Tibial nerve (tissue), 4 donors: ENCODE measurements around the gene MYO7A. TPM values are rescaled to one million over a fixed set of nuclear protein-coding genes. Genes with fewer than 3 reads are reported as not detected.

ENCODE experiments used
- DNase-seq, 2 donors: peaks; one replicate each; pipeline ENCODE4 v3.0.0-alpha.2; 2019; ENCODE audit warnings: low spot score in 2 of 2
- H3K27ac ChIP-seq, 4 donors: fragments of 200-600 bp; sonication (generic) in 3 of 4; one replicate each; pipeline ENCODE4 v1.5.1; 2017 to 2019; ENCODE audit warnings: mild to moderate bottlenecking in 1 of 4
- H3K27me3 ChIP-seq, 2 donors: fragments of 200-600 bp; sonication (generic) in 1 of 2; one replicate each; pipeline versions ENCODE4 v1.5.1 to v1.6.0; 2017 to 2019
- H3K36me3 ChIP-seq, 3 donors: fragments of 200-600 bp; sonication (generic); one replicate each; pipeline ENCODE4 v1.5.1; 2018 to 2019
- H3K4me1 ChIP-seq, 4 donors: fragments of 200-600 bp; sonication (generic) in 3 of 4; one replicate each; pipeline ENCODE4 v1.5.1; 2017 to 2019
- H3K4me3 ChIP-seq, 4 donors: fragments of 200-600 bp; sonication (generic) in 3 of 4; one replicate each; pipeline ENCODE4 v1.5.1; 2017 to 2019; ENCODE audit warnings: mild to moderate bottlenecking in 1 of 4, moderate library complexity in 1 of 4
- H3K9me3 ChIP-seq, 4 donors: fragments of 200-600 bp; sonication (generic) in 3 of 4; one replicate each; pipeline ENCODE4 v1.5.1; 2017 to 2019
- CTCF ChIP-seq, 5 experiments: fragments of 200-600 bp in 3 of 5; fragments of 450-650 bp in 2 of 5; sonication (generic) in 3 of 5; IDR thresholded peaks; one replicate each; pipeline ENCODE4 v1.5.1; 2016 to 2019; ENCODE audit warnings: antibody characterized with exemption in 5 of 5, mild to moderate bottlenecking in 3 of 5, moderate library complexity in 2 of 5
- EP300 ChIP-seq, 2 donors: sonication (generic); formaldehyde crosslinking; IDR thresholded peaks; one replicate each; pipeline ENCODE4 v1.6.1; 2017; ENCODE audit warnings: antibody characterized with exemption in 2 of 2, mild to moderate bottlenecking in 1 of 2
- POLR2A ChIP-seq, 2 donors: fragments of 450-650 bp; IDR thresholded peaks; one replicate each; pipeline ENCODE4 v1.6.1; 2017; ENCODE audit warnings: antibody characterized with exemption in 2 of 2, mild to moderate bottlenecking in 2 of 2, moderate library complexity in 2 of 2
- WGBS, 2 donors: methylation state at CpG; one replicate each; pipeline ENCODE4 v1.1.5; 2018; 5-methylcytosine and 5-hydroxymethylcytosine counted together
- total RNA-seq, 4 donors: library from RNA; depleted of rRNA; stranded (reverse); fragments of >200 nt; gene quantifications; one replicate each; pipeline ENCODE4 v1.1.0, GENCODE V29; 2016

Gene MYO7A
- total RNA-seq, 4 donors from 2014 or later = 12.6 to 45.0 (median 24.4) TPM

- Histone ChIP-seq H3K27me3 (no peaks in the 10 kb centered on the region), H3K4me3 (peak overlapping the region; percentile 8 to 54 (median 26)), H3K4me1 (peaks cover 0 to 49% (median 19%) of the 10 kb centered on the region in 4 donors), H3K27ac (peak overlapping the region in 1 of 4 donors; percentile 59), H3K9me3 (no peaks in the 10 kb centered on the region), H3K36me3 (peaks cover 0 to 24% (median 0%) of the 10 kb centered on the region in 3 donors)
- 2 to 5% methylated on average over 21 to 27 of the region's 27 CpGs for WGBS, 2 donors
- TF ChIP-seq CTCF (IDR thresholded peaks at IDR 0.05) = peak; percentile 98 to 100 (median 99)
- TF ChIP-seq POLR2A (IDR thresholded peaks at IDR 0.05) = no peak
- peak; percentile 33 to 39 for DNase-seq
Observed at GRCh38 chr11:77127235-77127911, 673 bp upstream of the MYO7A start.

GRCh38 chr11:77129069-77129841 lies 1.2 kb downstream of the MYO7A start:
- WGBS, 2 donors = 72% methylated on average over 11 of the region's 11 CpGs
- no peak for DNase-seq
- no peaks in the 10 kb centered on the region for H3K9me3 ChIP-seq
- H3K27me3 ChIP-seq = no peaks in the 10 kb centered on the region
- H3K27ac ChIP-seq = no peak overlapping the region
- H3K4me1 ChIP-seq = peaks cover 0 to 49% (median 19%) of the 10 kb centered on the region in 4 donors
- peaks cover 0 to 5% (median 0%) of the 10 kb centered on the region in 3 donors for H3K36me3 ChIP-seq
- no peak overlapping the region for H3K4me3 ChIP-seq
- TF ChIP-seq CTCF (IDR thresholded peaks at IDR 0.05) (no peak), POLR2A (IDR thresholded peaks at IDR 0.05) (no peak), EP300 (IDR thresholded peaks at IDR 0.05) (no peak)

- H3K27me3 ChIP-seq = no peaks in the 10 kb centered on the region
- TF ChIP-seq POLR2A (IDR thresholded peaks at IDR 0.05) (no peak), EP300 (IDR thresholded peaks at IDR 0.05) (no peak), CTCF (IDR thresholded peaks at IDR 0.05) (no peak)
- 83 to 84% methylated on average over 11 of the region's 11 CpGs for WGBS, 2 donors
- H3K4me3 ChIP-seq = no peak overlapping the region
- H3K27ac ChIP-seq = peak overlapping the region in 2 of 4 donors; percentile 4 to 51
- H3K9me3 ChIP-seq = no peaks in the 10 kb centered on the region
- no peak for DNase-seq
- no peaks in the 10 kb centered on the region for H3K36me3 ChIP-seq
- H3K4me1 ChIP-seq = peaks cover 0 to 49% (median 19%) of the 10 kb centered on the region in 4 donors
Observed at GRCh38 chr11:77129842-77130756, 2.1 kb downstream of the MYO7A start.

GRCh38 chr11:77130763-77131513 lies 2.9 kb downstream of the MYO7A start:
- H3K27ac ChIP-seq = peak overlapping the region in 2 of 4 donors; percentile 50 to 51
- no peaks in the 10 kb centered on the region for H3K9me3 ChIP-seq
- peak; percentile 32 to 48 for DNase-seq
- TF ChIP-seq POLR2A (IDR thresholded peaks at IDR 0.05) (no peak), EP300 (IDR thresholded peaks at IDR 0.05) (peak in 1 of 2 donors; percentile 18), CTCF (IDR thresholded peaks at IDR 0.05) (no peak)
- peaks cover 0 to 49% (median 19%) of the 10 kb centered on the region in 4 donors for H3K4me1 ChIP-seq
- H3K4me3 ChIP-seq = no peak overlapping the region
- WGBS, 2 donors = 28 to 42% methylated on average over 9 of the region's 9 CpGs
- H3K36me3 ChIP-seq = no peaks in the 10 kb centered on the region
- no peaks in the 10 kb centered on the region for H3K27me3 ChIP-seq
